Hepatic stellate cell (primary cell): ENCODE measurements around the gene COL4A6.

ENCODE experiments used
- DNase-seq: peaks from one replicate; pipeline ENCODE4 v3.0.0; 2011; ENCODE audit warnings: low spot score

Gene COL4A6

DNA sequence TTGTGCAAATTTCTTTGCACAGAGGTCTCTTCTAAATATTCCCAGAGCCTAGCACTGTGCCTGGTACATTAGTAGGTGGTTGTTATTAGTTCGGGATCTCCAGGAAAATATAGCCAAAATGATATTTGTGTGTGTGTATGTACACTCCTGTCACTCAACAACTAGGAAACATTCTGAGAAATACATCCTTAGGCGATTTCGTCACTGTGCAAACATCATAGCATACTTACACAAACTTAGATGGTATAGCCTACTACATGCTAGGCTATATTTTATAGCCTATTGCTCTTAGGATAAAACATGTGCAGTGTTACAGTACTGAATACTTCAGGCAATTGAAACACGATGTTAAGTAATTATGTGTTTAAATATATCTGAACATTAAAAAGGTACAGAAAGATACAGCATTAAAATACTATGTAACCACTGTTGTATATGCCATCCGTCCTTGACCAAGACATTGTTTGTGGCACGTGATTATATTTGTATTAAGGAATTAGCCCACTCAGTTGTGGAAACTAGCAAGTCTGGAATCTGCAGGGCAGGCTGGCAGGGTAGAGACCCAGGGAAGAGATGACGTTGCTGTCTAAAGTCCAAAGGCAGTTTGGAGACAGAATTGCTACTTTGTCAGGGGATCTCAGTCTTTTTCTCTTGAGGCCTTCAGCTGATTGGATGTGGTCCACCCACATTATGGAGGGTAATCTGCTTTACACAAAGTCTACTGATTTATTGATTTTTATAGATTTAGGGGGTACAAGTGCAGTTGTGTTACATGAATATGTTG, 106.9 kb downstream of the COL4A6 start:
- DNase-seq, result no peak

DNA sequence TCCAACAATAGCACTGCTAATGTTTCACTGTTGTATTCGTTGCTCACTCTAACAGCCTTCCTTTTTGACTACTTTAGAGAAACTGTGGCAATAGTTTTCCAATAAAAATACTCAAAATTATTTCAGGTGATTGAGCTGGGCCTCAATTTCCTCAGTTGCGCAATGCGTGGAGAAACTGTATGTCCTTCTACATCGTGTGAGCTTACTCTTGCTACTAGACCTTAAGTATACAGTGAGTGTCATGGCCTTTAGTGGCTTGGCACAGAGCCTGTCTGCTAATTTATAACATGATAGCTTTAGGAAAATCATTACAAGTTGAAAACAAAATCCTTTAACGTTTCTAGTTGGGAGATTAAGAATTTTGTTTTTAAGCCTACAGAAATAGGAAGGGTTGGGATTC, 114.5 kb downstream of the COL4A6 start:
- no peak for DNase-seq

DNA sequence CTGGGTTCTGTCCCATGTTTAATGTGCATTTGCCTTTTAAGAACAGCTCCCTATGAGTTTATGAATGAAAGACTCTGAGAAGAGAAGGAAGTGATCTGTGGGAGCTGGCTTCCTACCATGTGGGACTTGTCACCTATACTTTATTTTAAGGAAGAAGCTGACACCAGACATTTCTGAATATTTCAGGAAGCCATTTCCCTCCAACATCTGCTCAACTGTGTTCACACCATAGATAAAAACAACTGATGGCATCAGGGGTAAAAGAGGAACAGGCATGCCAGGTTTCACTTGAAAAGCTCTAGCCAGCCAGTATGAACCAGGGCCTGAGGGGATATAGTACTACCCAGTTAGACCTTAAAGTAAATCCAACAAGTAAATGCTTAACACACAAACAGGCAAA, 116.0 kb downstream of the COL4A6 start:
- DNase-seq, result no peak

DNA sequence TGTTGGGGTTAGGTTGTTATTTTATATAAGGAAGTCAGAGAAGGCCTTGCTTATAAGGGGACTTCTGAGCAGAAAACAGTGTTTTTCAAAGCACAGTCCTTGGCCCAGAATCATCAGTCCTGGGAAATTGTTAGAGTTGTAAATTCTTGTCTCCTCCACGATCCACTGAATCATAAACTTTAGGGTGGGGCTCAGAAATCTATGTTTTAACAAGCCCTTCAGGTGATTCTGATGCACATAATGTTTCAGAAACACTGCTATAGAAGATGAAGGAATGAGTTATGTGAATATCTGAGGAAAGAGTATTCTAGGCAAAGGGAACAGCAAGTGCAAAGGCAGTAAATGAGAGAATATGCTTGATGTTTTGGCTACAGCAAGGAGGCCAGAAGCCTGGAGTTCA, 121.8 kb downstream of the COL4A6 start:
- no peak for DNase-seq

DNA sequence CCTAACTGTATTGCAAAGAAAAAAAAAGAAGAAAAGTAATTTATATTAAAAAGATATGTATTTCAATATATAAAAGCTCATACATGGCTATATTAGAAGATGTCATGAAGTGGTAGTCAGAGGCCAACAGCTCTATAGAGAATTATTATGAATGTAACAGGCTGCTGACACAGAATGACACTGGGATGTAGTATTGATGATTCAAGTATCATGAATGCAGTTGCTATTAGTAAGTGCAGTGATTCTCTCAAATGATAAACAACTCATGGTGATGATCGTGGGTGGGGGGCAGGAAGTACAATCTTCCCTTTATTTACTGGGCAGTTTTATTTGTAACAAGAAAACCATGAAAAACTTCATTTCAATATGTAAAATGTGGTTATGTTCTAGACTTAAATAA, 124.6 kb downstream of the COL4A6 start:
- DNase-seq, result no peak

DNA sequence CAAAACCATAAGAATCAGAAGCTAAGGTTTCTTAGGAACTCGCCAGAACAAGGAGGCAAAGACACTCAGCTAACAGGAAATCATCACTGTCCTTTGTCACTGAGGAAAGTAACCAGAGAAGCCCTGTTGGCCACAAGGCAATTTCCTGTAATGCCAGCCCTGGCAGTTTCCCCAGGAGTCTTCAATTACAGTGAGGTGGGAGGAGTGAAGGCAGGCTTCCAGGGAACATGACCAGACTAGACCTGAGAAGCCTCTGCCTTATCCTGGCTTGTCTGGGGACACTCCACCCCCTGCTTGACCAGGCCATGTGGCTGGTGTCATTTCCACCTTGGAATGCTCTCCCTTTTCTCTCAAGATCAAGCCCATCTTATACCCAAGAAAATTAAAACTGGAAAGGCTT, 125.3 kb downstream of the COL4A6 start:
- DNase-seq, result no peak

DNA sequence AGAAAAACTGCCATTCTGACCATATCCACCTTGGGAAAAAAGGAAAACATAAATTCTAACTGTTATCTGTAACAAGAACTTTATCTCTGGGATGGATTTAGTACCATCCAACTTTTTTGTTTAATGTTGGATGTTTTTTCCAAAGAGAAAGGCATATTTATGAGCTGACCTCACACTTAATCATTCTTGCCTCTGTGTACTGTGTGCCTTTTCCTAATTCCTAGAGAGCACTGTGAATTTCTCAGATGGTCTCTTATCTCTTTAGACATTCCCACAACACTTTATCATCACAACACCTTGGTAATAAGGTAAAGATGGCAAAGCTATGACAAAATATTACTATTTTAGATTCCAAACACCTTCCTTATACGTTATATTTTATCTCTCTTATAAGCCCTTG, 126.2 kb downstream of the COL4A6 start:
- no peak for DNase-seq

DNA sequence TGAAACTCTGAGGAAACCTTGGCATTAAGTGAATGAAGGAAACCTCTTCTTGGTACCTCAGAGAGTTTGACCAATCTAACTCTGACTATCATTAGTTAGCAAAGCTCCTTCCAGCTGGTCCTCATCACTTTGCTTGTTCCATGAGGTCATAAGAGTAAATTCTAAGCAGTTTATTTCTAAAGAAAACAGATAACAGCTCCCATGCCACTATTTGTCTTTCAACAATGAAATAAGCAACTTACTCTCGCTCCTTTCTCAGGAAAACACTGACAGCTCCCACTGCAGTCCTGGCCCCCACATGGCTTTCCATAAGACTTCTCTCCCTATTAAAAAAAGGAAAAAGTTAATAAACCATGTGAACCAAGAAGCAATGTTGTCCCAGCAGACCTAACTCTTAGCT, 127.7 kb downstream of the COL4A6 start:
- DNase-seq, result no peak

DNA sequence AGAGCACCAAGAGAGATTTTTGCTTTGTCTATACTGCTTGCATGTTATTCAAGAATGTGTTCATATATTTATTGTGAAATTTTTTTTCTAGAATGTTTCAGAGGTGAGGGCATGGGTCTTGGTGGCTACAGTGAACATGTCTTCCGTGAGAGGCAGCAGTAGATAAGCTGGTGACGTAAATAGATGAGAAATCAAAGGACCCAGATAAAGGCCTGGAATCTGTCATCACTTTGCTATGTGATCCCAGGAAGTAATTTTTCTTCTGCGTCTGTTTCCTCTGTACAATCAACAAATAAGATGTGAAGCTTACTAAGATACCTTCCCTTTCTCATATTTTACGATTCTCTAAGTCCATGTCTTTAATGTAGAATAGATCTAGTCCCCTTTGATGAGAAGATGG, 129.1 kb downstream of the COL4A6 start:
- peak; percentile 7 for DNase-seq

DNA sequence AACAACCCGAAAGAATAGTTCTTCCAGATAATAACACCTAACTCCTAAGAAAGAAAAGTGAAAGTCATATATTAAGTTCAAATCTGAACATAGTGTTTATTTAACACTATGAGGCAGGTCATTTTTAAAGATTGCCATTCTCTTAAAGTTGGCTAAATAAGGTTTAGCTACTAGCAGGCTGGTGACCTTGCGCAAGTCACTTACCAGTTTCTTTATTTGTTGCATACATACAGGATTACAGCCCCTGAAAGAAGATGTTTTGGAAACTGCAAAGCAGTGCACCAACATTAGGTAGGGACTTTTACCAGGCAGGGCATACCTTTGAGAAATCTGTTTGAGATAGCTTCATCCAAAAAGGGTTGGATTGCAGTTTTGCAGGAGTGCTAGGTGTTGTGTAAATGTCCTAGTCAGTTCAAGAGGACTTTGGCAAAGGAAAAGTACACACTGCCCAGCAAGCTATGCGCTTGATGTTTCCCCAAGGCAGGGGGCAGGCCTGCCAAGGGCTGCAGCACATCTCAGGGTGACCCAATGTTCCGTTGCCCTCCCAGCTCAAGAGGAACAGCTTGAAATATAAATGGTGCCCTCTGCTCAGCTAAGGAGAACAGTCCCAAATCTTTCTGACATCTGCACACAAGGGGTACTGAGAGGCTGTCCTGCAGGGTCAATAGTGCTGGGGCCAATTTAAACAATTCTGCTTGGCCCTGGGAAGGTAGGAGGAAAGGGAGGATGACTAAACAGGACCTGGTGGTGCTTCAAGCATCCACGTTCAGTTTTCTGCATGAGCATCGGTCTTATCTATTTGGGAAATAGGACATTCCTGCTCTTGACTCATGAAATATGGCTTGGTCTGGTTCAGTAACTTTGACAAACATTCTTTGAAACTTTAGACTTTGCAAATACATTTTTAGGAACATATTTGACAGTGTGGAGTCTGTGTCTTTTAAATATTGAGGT, 130.8 kb downstream of the COL4A6 start:
- no peak for DNase-seq

DNA sequence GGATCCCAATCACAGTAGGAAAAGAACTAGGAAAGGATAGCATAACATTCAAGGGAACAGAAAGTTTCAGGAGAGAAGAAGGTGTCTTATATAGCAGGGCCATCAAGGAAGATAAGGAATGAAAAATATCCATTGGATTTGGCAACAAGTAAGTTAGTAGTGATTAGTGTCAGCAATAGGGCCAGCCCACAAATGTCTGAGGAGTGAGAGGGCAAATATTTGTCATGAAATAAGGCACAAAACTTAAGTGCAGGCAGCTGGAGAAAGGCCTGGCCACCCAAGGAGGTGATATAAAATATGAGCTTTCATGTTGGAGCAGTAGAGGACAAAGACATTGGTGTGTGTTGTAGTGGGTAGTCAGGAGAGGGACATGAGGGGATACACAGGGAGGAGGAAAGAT, 132.1 kb downstream of the COL4A6 start:
- DNase-seq, result no peak

DNA sequence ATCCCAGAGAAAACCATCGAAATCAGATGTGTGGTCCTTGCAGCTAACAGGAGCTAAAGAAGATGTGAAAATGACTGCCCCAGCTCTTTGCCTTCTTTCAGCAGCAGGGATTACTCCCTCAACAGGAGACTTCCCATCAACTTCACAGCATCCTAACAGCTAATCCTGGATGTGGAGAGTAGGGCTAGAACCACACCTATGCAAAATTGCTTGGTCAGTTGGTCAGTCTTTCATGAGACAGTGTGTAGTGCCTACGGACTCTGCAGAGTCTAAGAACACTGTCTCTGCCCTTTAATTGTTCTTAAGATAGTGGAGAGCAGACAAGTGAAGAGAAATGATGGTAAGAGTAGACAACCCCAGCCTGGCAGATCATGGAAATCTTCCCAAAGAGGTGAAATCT, 133.5 kb downstream of the COL4A6 start:
- DNase-seq, result no peak

DNA sequence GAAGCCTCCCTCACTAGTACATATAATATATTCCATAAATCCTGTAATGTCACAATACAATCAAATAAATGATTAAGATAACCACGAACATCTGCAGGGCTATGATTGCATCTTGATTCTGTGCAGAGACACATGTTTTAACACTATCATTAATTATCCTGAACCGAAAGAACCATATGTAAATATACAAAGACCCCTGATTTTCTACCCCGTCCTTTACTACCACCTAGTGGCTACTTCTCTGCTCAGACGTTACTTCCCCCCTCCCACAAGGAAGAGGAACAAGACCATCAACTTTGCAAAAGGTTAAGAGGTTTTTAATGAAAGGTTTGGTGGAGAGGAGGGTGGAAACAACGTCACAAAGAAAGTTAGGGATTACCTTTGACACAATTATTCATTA, 134.0 kb downstream of the COL4A6 start:
- DNase-seq, result no peak

DNA sequence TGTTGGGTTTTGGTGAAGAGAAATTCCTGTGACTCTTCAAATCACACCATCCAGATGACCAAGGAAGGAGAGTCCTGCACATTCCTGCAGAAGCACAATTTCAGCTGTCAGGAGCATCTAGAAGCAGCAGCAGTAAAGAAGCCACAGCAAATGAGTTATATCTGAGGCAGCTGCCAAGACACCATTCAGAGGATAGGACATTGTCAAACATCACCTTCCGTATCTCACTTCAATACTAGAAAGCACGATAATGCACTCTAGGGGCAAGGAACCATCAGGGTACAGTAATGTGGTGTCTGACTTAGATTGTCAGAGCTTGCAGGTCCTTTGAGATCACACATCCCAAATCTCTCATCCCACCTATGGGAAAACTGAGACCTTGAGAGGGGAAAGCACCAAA, 134.5 kb downstream of the COL4A6 start:
- no peak for DNase-seq

DNA sequence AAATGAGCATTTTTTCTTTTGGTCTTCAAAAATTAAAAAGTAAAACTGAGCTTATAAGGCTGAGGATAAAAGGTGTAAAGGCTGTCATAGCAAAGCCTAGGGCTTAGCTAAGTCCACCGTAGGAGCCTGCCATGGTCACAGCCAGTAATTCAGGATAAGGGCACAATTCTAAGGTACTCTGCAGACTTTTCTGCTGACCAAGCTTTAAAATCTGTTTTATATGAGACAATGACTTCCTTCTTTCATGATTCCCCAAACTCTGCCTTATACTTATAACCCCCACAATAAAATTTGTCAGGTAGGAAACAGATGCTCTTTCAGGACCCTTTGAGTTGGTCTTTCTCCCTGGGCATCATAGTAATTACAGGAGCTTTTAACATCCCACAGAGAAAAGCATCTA, 138.5 kb downstream of the COL4A6 start:
- no peak for DNase-seq

DNA sequence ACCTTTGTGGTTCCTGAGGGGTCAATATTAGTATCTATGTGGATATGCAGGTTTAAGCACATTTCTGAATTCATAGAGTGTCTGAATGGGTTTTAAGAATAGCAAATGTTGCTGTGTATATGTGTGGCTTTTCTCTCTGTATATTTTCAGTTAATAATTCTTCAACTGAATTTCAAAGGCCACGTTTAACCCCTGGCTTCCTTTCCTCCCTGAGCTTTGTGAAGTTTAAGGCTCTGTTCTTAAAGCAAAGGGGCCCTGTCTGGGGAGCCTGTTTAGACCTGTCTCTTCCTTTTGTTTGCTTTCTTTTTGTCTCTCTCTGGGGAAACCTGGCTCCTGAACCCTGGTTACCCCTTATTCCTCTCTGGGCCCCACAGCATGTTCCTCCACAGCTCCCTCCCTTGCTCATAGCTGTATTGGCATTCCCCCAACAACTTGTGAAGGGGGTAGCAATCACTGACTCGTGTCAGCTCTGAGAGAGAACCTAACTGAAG, 139.1 kb downstream of the COL4A6 start:
- no peak for DNase-seq

DNA sequence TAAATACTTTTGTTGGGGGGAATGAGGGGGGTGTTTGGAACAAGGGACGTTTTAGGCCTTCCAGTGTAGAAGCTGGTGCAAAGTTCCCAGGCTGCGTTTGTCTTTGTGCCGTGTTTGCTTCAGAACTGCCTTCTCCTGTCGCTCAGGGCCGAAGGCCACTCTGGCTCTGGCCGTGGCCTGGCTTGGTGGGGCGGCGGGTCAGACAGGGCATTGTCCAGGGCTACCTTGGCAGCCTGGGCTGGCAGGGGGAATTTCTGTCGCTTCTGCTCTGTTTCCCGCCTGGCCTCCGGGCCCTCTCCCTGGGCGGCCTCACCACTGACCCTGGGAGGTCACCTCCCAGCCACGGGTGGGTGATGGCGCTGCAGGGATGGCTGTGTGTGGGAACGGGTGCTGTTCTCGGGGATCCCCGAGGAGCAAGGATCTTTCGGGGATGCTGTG, 140.0 kb downstream of the COL4A6 start:
- DNase-seq, result no peak

DNA sequence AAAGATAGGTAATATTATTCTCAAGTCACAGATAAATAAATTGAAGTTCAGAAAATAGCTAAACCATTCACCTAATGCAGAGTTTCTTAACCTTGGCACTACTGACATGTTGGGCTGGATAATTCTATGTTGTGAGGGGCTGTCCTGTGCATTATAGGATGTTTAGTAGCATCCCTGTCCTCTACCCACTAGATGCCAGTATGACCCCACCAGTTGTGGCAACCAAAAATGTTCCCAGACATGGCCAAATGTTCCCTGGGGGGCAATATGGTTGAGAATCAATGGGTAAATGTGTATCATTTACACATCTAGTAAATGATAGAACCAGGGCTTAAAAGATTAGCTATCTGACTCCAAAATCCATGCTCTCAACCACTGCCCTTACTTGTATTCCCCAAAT, 140.9 kb downstream of the COL4A6 start:
- DNase-seq, result no peak

DNA sequence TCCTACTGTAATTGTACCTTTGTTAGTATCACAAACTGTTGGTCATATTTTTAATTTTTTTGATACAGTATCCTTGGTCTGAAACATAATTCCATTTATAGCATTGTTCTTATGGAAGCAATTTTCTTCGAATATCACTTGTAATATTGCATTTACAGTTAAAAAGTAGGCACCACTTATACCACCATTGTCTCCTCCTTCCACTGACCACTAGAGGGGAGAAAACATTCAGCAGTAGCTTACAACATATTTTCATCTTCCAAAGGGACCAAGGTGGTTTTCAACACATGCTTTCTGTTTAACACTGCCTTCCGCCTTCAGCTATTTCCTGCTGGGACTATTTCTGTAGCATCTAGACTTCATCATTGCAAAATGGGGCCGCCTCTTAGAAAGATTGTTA, 146.2 kb downstream of the COL4A6 start:
- DNase-seq, result no peak

DNA sequence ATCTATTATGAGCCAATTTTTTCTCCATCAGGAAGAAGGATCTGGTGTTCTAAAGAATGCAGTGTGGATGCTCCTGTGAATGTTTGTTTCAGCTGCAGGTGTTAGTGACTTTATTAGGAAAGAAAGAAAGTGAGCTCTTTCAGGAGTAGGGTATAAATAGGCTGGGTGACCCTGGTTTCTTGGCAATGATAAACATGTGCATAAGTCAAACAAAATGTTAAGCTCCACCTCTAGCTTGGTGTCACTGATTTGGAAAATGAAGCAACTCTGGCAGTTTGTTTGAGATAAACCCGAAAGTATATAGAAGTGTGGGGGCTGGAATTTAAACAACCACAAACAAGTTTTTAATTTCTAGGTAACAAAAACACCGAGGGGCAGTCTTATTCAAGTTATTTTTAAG, 152.3 kb downstream of the COL4A6 start:
- DNase-seq, result no peak

DNA sequence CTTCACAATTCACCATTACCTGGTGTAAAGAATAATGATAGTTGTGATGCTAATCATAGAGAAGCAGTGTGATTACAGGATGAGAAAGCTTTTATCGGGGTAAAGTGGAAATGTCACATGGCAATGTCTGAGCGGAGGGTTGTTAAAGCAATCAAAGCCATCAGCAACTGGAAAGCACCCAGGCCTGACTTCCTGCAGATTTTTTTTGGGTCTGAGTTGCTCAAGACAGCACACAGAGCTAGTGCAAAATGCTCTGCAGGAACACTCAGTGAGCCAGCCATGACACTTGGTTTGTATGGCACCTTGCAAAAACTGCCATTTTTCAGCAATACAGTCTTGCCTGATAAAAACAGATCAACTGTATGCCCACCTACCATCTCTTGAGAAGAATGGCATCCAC, 152.9 kb downstream of the COL4A6 start:
- no peak for DNase-seq

DNA sequence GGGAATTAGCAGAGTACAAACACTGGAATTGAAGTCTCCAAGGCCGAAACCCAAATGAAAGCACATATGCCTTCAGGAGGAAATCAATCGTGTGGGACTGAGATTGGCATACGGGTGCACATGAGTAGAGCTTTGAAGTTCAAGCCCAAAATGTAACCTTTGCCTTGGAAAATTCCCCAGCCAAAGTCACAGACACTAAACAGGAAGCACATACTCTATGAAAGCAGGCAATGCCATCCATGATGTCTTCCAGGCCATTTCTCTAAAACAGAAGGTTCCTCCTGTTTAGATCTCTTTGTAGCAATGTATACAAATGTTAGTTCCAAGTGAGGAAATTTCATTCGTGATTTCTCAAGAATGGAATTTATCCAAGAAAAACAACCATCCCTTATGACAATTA, 162.5 kb downstream of the COL4A6 start:
- DNase-seq, result no peak

DNA sequence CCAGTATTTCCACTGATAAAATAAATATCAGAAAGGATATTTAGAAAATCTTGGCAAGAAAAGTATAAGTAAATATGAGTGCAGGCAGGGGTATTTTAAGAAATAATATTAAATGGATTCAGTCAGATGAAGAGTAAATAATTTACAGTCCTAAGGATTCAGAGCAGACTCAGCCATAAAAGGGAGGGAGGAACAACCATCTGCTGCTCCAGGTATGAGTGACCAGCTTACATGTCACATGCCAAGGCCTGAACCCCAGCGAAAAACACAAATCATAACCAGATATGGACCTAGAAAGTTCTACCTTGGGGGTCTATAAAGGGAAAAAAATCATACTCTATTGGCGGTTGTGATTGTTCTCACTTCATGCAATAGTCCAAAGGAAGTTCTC, 166.8 kb downstream of the COL4A6 start:
- DNase-seq, result no peak
